ENCODE measurements around the gene PNPLA7. TPM values are rescaled to one million over a fixed set of nuclear protein-coding genes. Genes with fewer than 3 reads are reported as not detected.
"Not testable (repeated sequence)": the region's sequence is repeated elsewhere in the genome, so short reads cannot be mapped to it uniquely, and the experiment has no call there.

The PNPLA7 gene
- total RNA-seq = 0.04 and 0.21 TPM in 2 replicates

DNA sequence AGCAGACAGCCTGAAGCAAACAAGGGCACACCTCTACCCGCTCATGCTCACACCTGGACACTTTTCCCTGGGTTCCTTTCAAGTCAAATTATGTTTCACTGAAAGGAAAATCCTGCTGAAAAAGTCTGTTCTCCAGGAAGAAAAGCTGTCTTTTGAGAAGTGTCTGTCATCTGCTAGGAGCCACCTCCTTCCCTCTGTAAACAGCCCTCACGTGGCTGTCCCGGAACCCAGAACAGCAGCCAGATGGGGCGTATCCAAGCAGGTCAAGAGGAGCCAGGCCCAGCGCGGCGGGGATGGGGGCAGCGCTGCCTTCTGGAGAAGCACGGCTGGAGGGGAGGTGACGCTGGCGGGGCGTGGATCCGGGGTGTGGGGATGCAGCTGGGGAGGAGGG, at the start of gene PNPLA7:
Gene PNPLA7 (minus strand): TSS at position 172 of the 391 bp plus-strand sequence. CDS start 205 bp downstream, outside the sequence.
- peak within 1 kb of the TSS; percentile 65 for H3K4me3 ChIP-seq (ENCODE audit: low read depth, low read length)
- TF ChIP-seq, protein P1, sequence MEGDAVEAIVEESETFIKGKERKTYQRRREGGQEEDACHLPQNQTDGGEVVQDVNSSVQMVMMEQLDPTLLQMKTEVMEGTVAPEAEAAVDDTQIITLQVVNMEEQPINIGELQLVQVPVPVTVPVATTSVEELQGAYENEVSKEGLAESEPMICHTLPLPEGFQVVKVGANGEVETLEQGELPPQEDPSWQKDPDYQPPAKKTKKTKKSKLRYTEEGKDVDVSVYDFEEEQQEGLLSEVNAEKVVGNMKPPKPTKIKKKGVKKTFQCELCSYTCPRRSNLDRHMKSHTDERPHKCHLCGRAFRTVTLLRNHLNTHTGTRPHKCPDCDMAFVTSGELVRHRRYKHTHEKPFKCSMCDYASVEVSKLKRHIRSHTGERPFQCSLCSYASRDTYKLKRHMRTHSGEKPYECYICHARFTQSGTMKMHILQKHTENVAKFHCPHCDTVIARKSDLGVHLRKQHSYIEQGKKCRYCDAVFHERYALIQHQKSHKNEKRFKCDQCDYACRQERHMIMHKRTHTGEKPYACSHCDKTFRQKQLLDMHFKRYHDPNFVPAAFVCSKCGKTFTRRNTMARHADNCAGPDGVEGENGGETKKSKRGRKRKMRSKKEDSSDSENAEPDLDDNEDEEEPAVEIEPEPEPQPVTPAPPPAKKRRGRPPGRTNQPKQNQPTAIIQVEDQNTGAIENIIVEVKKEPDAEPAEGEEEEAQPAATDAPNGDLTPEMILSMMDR (IDR thresholded peaks at IDR 0.05; ENCODE audit: insufficient read depth, low read length, poor library complexity, severe bottlenecking) = no peak
- no peaks in the 10 kb centered on the region for H3K36me3 ChIP-seq (ENCODE audit: control insufficient read depth, insufficient read depth, low read length)
- H3K27me3 ChIP-seq (ENCODE audit: control insufficient read depth, insufficient read depth, low read length) = no peaks in the 10 kb centered on the region
- peak; percentile 28 for DNase-seq (ENCODE audit: low read depth)

DNA sequence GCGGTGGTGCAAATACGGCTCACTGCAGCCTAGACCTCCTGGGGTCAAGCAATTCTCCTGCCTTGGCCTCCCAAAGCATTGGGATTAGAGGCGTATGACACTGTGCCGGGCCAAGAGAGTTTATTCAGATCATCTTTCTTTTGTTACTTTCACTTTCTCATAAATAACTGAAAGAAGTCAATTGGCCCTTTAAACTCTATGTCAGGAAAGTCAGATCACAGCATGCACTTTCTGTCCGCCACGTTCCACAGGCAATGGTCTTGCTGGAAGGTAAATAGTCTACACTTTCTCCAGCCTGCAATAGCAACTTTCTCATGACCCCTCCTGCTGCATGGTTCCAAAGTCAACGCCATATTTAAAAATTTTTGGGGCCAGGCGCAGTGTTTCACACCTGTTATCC, 48.7 kb upstream of the PNPLA7 start:
- DNase-seq (ENCODE audit: low read depth) = no peak
- H3K4me3 ChIP-seq (ENCODE audit: low read depth, low read length) = no peak overlapping the region
- peaks cover 2% of the 10 kb centered on the region for H3K27me3 ChIP-seq (ENCODE audit: control insufficient read depth, insufficient read depth, low read length)
- no peaks in the 10 kb centered on the region for H3K36me3 ChIP-seq (ENCODE audit: control insufficient read depth, insufficient read depth, low read length)
- TF ChIP-seq, protein P1 (IDR thresholded peaks at IDR 0.05; ENCODE audit: insufficient read depth, low read length, poor library complexity, severe bottlenecking) = no peak

DNA sequence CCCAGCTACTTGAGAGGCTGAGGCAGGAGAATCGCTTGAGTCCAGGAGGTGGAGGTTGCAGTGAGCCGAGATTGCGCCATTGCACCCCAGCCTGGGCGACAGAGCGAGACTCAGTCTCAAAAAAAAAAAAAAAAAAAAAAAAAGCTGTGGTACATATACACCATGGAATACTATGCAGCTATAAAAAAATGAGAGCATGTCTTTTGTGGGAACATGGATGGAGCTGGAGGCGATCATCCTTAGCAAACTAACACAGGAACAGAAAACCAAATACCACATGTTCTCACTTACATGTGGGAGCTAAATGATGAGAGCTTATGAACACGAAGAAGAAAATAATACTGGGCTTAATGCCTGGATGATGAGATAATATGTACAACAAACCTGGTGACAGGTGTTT, 46.4 kb upstream of the PNPLA7 start:
- not testable (repeated sequence) for H3K36me3 ChIP-seq (ENCODE audit: control insufficient read depth, insufficient read depth, low read length); H3K27me3 ChIP-seq (ENCODE audit: control insufficient read depth, insufficient read depth, low read length); H3K4me3 ChIP-seq (ENCODE audit: low read depth, low read length); DNase-seq (ENCODE audit: low read depth)

DNA sequence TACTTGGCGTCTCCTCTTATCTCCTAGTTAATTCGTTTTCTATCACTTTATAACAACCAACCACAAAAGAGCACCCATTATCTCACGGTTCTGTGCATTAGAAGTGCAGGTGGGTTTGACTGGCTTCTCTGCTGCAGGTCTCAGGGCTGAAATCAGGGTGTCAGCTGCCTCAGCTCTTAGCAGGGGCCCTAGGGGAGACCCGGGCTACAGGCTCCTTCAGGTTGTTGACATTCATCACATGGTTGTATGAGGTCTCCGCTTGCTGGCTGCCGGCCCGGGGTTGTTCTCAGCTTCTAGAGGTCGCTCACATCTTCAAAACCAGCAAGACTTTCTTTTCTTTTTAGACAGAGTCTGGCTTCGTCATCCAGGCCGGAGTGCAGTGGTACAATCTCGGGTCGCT, 43.0 kb upstream of the PNPLA7 start:
- TF ChIP-seq, protein P1 (IDR thresholded peaks at IDR 0.05; ENCODE audit: insufficient read depth, low read length, poor library complexity, severe bottlenecking) = no peak

DNA sequence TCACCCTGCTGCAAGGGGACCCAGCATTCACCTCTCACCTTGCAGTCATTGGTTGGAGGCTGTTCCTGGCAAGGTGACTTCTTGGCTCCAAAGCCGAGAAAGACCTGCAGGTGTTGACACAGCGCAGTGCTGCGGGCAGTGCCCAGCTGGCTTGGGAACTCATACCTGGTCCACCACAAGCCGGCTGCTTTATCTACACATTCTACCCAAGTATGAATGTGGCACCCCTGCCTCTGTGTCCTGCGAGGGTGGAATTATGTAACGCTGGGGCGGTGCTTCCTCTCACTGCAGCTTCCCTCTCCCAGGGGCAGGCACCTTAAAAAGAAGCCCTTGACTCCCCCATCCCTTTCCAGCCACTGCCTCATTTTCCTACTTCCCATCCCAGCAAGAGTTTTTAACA, 42.6 kb upstream of the PNPLA7 start:
- no peak for DNase-seq (ENCODE audit: low read depth)
- Histone ChIP-seq H3K27me3 (ENCODE audit: control insufficient read depth, insufficient read depth, low read length) (no peaks in the 10 kb centered on the region), H3K36me3 (ENCODE audit: control insufficient read depth, insufficient read depth, low read length) (peaks cover 2% of the 10 kb centered on the region), H3K4me3 (ENCODE audit: low read depth, low read length) (no peak overlapping the region)
- TF ChIP-seq, protein P1 (IDR thresholded peaks at IDR 0.05; ENCODE audit: insufficient read depth, low read length, poor library complexity, severe bottlenecking) = no peak

More for the DNA sequence above, 43.0 kb upstream of the PNPLA7 start:
- H3K4me3 ChIP-seq (ENCODE audit: low read depth, low read length) = no peak overlapping the region
- DNase-seq (ENCODE audit: low read depth) = no peak
- H3K27me3 ChIP-seq (ENCODE audit: control insufficient read depth, insufficient read depth, low read length) = no peaks in the 10 kb centered on the region
- H3K36me3 ChIP-seq (ENCODE audit: control insufficient read depth, insufficient read depth, low read length) = peaks cover 2% of the 10 kb centered on the region

DNA sequence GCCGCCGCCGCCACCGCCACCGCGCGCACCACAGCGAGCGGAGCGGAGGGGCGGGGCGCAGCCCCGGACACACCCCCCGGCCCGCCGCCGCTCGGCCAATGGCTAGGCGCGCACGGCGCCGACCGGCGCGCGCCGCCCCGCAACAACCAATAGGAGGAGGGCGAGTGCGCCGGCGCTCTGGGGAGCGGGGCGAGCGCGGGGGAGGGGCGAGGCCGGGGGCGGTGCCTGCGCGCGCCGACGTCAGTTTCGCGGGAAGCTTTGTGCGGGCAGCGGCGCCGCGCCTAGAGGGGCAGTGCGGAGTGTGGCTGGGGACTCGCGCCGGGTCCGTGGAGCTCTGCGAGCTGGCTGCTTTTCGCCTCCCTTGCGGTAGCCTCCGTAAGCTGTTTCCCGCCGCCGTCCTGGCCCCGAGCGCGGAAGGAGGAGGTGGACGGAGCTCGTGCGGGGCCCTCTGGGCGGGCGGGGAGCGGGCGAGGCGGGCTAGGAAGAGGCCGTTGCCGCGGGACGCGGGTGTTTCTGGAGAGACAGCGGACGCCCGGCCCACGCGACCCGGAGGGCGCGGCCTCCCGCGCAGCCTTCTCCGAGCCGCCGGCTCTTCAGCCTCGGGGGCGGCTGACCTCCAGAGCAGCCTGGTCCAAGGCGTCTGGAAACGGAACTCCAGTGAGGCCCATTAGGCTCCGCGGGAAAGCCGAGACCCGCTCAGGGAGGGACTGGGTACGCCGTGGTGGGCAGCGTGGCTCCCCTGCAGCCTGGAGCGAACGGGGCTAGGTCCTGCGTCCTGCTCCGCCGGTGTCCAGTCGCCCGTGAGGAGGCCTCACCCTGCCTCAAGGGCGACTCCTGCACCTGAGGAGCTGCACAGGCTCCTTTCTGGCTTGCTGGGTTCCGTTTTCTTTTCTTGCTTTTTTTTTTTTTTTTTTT, 40.5 kb upstream of the PNPLA7 start, which contains the start of gene ZMYND19:
Gene ZMYND19 (minus strand): TSS at position 44 of the 915 bp plus-strand sequence. CDS start 249 bp downstream, outside the sequence.
- DNase-seq (ENCODE audit: low read depth) = no peak
- TF ChIP-seq, protein P1 (IDR thresholded peaks at IDR 0.05; ENCODE audit: insufficient read depth, low read length, poor library complexity, severe bottlenecking) = peak; percentile 20

More for the DNA sequence above, 40.5 kb upstream of the PNPLA7 start, which contains the start of gene ZMYND19:
- Histone ChIP-seq H3K36me3 (ENCODE audit: control insufficient read depth, insufficient read depth, low read length) (peaks cover 2% of the 10 kb centered on the region), H3K4me3 (ENCODE audit: low read depth, low read length) (peak within 1 kb of the TSS; percentile 87), H3K27me3 (ENCODE audit: control insufficient read depth, insufficient read depth, low read length) (no peaks in the 10 kb centered on the region)
